Activated CD4-positive, alpha-beta T cell treated with anti-CD3 and anti-CD28 coated beads, Interleukin-2, amount 50 U/mL, for 24 hours (primary cell): Measurements from ENCODE around the gene SECTM1.

Experiments used
- DNase-seq, 2 donors: peaks; one replicate each; pipeline ENCODE4 v3.0.0-alpha.2; 2020; ENCODE audit warnings: low read depth in 1 of 2, low spot score in 1 of 2

The SECTM1 gene

GRCh38 chr17:82328994-82329507 lies 4.5 kb downstream of the SECTM1 start:
- DNase-seq: no peak

DNA sequence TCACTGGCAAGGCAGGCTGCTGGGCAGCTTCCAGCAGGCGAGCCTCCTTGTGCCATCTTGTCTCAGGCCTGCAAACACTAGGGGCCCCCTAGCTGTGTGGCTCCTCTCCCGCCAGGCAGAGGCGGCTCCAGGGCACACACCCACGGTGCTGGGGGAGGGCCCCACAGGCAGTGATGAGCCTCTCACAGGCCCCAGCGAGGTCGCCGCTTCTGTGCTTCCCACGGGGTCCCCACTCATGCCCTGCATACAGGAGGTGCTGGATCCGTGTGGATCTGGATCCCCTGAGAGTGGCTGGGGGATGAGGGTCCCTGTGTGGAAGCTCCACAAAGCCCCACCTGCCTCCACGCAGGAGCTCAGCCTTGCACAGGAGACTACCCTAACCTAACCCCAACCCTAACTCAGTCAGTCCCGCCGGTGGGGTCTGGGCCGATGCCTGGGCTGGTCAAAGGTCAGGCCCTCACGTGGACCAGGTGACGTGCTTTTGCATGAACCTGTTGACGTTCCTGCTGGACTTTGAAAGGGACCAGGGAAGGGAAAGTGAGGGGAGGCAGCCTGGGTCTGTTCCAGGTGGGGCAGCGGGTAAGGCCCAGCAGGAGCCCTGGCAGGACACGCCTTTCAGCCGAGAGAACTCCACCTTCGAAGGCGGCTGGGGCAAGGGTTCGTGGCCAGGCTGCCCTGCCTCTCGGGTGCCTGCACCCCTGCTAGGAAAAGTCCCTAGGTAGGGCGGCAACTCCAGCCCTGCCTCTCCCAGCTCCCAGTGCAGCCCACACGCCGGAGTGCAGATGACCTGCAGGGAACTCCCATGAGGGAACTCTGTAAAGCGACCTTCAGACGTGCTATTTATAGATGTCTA lies 5.2 kb downstream of the SECTM1 start:
- no peak for DNase-seq

- DNase-seq: no peak
Observed at GRCh38 chr17:82327757-82328140, 5.8 kb downstream of the SECTM1 start.

- DNase-seq: no peak
Observed at GRCh38 chr17:82327289-82327688, 6.3 kb downstream of the SECTM1 start.

DNA sequence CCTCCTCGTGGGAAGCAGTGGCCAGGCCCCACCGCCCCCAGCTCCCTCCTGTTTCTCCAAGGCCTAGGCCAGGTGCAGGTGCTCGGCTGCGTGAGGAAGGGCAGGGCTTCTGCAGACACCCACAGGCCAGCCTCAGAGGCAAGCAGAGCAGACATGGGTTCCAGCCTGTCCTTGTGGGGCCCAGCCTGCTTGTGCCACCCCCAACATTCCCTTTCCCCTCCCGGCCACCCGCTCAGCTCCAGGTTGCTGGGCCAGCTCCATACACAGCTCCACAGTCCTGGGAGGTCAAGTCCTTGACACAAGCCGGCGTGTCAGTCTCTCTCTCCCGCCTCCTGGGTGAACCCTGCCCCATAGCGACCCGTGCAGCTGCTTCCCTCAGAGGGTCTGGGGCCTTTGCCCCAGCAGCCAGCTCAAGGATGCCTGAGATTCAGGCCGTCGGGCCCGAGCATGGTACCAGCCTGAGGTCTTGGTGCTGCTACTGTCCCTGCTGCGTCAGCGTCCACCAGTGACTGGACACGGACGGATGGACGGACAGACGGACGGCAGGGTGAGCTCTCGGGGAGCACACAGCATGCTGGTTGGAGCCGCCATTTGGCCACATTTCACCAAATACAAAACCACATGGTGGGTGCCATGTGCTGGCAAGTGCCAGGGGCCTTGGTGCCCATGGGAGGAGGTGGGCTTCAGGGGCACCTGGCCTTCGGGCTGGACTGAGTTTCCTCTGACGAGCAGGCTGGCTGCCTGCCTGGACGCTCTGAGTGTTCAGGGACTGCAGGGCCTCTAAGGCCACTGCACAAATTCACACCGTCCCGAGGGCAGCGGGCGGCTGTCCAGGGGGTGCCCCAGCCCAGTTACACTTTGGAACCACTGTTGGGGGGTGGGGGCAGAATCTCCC lies 8.0 kb downstream of the SECTM1 start:
- no peak for DNase-seq

GRCh38 chr17:82324566-82325285 lies 8.8 kb downstream of the SECTM1 start:
- DNase-seq: no peak

- no peak for DNase-seq
Observed at GRCh38 chr17:82323514-82324234, 9.9 kb downstream of the SECTM1 start.

GRCh38 chr17:82322526-82323453 lies 10.8 kb downstream of the SECTM1 start:
- DNase-seq: no peak

DNA sequence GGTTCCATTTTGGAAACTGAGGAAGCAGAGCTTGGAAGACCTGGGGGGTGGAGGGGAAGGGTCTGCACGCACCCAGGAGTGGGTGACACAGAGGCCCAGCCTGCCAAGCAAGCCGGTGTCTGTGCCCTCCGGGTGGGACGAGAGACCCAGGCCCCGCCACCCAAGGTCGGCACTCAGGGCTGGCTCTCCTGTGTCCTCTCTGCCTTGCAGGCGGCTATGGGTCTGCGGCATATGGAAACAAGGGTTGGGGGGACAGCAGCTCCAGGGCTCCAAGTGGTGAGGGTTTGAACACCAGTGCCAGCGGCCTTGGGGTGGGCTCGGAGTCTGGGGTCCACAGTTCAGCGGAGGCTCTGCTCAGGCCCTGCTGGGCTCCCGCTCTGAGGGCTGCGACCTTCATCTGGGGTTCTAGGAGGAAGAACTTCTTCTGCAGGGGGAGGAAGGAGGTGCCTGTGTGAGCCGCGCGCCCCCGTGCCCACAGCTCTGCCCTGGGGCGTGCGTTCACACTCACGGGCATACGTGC lies 11.6 kb downstream of the SECTM1 start:
- no peak for DNase-seq

DNA sequence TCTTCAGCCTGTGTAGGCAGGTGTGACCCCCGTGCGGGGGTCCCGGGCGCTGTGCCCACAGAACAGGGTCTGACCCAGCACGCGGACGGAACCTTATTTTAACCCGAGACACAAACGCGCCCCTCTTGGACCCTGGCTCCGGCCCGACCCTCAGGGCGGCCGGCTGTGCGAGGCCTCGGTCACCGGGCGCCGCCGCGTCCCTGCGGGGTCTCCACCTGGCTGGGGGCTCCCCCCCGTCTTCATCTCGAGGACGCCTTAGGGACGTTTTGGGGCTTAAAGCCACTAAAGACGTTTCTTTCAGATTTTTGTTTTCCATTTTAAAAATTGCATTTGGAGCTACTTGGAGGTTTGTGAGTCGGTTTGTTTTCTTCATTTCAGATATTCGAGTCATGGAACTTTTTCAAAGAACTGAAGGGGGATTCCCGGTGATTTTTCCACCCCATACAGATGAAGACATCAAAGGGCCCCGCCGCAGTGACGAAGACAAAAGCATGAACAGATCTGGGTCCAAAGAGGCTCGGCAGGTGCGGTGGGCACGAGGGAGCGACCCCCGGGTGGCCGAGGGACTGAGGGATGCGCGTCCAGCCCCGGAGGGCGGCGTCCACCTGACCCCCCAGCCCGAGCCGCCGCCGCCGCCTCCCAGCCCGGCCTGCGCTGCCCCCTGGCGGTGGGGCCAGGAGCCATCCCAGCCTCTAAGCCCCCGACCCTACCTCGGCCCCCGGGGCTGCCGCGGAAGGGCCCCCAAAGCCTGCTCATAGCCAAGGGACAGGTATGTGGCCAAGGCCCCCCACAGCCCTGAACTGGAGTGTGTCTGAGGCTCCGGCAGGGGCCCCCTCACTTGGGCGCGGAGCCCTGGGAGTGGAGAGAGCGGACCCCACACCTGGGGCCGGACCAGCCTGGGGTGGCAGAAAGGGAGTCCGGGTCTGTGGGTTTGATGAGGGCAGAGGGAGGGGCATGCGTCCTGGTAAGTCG lies 12.3 kb downstream of the SECTM1 start:
- DNase-seq: peak; percentile 73 to 81

DNA sequence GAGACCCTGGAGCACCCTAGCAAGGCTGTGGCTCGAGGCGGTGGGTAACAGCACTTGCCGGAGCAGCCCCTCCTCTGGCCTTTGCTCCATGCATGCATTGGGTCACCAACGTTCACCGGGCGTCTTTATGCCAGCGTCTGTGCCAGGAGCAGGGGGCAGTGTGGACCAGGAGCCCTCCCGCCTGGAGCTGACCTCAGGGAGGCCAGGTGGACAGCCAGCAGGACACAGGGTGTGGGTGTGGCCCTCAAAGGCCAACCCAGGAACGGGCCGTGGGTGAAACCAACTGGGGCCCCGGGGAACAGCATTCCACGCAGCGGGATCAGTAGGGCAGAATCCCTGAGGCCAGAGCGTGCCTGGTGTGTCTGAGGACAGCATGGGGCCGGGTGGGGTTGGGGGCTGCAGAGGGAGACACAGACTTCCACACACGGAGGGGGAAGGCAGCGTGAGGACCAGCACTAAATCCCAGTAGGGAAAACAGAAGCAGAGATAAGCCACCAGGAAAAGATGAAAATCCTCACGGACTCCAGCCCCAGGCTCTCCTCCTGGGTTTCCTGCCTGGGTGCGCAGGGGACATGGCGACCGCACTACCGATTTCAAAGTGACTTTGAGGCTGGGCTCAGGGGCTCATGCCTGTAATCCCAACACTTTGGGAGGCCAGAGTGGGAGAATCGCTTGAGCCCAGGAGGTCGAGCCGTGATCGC lies 13.3 kb downstream of the SECTM1 start:
- DNase-seq: no peak

GRCh38 chr17:82319619-82320062 lies 13.9 kb downstream of the SECTM1 start:
- no peak for DNase-seq

- DNase-seq: no peak
Observed at GRCh38 chr17:82318772-82319606, 14.6 kb downstream of the SECTM1 start.

DNA sequence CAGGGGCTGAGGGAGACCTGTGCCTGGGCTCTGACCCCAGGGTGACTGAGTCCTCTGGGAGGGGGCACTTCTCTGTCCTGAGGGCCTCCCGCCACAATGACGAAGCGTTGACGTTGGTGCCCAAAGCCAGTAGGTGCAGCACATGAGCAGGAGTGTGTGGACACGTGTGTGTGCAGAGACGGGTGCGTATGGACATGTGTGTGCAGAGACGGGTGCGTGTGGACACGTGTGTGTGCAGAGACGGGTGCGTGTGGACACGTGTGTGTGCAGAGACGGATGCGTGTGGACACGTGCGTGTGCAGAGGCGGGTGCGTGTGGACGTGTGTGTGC lies 15.4 kb downstream of the SECTM1 start:
- no peak for DNase-seq

GRCh38 chr17:82317394-82318168 lies 16.0 kb downstream of the SECTM1 start, which contains the start of gene CD7:
CD7 (minus strand) TSS chr17:82317608; CDS start chr17:82317495, 113 bp downstream.
- DNase-seq: peak in 1 of 2 donors; percentile 54
